ENCODE data around the gene FBL.
A peak's percentile ranks its signal among the peaks of the same experiment; 100 is the strongest.
"Not testable (repeated sequence)": the region's sequence is repeated elsewhere in the genome, so short reads cannot be mapped to it uniquely, and the experiment has no call there.

FBL gene

GRCh38 chr19:39845933-39846677 is at the start of gene FBL:
FBL (minus strand) TSS chr19:39846379; CDS start chr19:39846300, 79 bp downstream.
- peak in 55 of 56 donors; percentile 53 to 97 (median 91) for DNase-seq

- not testable (repeated sequence) for DNase-seq
These were observed 48.9 kb upstream of the FBL start for GRCh38 chr19:39895096-39895495.

DNA sequence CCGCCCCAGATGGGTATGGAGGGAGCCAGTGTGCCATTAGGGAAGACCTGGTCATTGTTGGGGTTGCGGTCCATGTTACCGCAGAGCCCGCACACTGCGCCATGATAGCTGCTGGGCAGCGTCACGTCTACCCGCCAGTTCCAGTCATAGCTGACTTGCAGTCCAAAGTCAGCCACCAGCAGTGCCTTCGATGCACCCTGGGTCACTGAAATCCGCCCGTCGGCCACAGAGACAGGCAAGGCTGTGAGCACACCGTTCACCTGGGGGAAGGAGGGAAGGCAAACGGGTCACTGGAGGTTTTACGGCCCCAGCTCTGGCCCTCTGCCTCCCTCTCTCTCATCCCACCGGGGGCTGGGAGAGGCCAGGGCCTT is 48.0 kb upstream of the FBL start:
- DNase-seq: not testable (repeated sequence)

DNA sequence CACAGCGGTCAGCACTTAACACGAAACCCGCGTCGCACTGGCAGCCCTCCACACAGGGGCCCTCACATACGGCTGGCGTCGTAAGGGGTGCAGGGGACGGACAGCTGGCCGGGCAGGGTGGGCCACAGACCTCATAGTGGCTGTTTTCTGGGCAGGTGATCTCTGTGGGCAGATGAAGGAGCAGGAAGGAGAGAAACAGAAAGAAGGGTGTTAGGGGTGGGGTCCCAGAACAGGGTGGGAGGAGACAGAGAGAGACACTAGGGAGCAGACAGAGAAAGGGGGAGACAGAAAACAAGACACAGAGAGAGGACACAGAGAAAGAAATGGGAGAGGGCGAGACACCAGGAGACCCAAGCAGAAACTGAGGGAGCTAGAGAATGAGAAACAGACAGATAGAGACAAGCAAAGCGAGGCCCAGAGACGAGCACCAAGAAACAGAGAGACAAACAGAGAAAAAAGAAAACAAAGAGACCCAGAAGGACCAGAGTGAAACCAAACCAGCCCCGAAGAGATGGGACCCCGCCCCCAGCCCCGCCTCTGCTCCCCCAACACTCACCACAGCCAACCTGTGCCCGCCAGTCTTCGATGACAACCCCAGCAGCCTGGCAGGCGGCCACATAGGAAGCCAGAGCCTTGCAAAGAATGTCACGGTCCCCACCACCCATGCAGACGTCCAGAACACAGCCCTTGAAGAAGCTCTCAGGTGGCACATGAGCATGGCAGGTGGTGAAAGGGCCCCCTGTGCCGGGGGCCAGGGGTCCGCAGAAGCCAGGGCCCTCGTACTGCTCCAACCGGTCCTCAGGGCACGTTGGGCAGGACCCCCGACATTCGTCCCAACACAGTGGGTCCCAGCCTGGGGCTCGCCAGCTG is 47.4 kb upstream of the FBL start:
- not testable (repeated sequence) for DNase-seq

DNA sequence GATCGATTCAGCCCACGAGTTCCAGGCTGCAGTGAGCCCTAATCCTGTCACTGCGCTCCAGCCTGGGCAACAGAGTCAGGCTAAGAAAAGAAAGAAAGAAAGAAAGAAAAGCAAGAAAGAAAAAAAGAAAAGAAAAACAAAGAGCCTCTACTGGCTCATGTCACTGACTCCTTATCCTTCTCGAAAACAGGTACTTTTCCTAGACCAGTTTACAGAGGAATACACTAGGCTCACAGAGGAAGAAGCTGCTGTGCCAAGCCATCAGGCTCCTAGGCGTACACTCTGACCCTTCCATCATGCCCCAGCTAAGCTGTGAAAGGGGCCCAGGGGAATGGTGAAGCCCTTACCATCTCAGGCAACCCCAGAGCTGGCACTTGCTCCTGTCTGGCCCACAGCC is 46.3 kb upstream of the FBL start:
- not testable (repeated sequence) for DNase-seq

DNA sequence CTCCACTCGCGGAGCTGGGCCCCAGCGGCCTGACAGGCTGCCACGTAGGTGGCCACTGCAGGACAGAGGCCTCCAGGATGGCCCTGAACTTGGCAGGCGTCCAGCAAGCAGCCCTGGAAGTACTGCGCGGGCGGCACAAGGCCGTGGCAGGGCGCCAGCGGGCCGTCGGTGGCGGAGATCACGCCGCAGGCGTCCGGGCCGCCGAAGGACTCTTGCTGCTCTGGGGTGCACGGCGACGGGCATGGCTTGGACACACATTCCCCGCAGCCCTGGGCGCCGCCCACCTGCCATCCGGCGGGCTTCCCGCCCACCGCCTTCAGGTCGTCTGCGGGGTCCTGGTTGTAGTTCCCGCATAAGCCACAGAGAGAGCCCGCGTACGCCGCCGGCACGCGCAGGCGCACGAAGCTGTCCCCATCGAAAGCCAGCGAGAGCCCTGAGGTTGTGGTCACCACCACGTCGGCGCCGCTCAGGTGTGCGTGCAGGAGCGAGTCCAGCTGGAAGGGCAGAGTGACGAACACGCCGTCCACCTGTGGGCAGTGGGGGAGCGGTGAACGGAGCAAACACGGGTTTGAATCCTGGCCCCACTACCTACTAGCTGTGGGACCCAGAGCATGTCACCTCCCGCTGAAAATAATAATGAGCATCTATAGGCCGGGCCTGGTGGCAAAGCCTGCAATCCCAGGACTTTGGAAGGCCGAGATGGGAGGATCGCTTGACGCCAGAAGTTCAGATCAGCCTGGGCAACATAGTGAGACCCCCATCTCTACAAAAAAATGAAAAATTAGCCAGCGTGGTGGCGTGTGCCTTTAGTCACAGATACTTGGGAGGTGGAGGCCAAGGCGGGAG is 45.7 kb upstream of the FBL start:
- DNase-seq: not testable (repeated sequence)

DNA sequence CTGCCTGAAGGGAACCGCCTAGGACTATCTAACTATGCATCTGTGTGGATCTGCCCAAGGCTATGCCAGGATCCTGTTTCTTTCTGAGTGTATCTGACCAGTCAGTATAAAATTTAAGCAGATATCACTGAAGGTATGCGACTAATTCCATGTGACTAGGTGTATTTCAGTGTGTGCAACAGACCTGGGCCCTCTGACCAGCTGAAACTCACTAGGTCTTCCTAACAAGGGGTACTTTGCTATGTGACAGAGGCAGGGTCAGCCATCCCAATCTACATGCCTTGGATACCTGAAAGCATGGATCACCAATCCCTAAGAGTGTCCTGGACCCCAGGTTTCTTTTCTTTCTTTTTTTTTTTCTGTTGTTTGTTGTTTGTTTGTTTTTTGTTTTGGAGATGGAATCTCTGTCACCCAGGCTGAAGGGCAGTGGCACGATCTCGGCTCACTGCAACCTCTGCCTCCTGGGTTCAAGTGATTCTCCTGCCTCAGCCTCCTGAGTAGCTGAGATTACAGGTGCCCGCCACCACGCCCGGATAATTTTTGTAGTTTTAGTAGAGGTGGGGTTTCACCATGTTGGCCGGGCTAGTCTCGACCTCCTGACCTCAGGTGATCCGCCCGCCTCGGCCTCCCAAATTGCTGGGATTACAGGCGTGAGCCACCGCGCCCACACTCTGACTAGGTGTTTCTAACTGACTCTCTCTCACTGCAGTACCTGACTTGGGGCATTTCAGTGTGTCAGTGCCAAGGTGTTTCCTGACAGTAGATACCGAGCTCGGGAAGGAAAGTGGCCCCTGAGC is 44.8 kb upstream of the FBL start:
- no peak for DNase-seq

GRCh38 chr19:39889872-39890754 is 43.9 kb upstream of the FBL start:
- DNase-seq: not testable (repeated sequence)

GRCh38 chr19:39887456-39887951 is 41.3 kb upstream of the FBL start:
- not testable (repeated sequence) for DNase-seq

GRCh38 chr19:39885821-39886554 is 39.8 kb upstream of the FBL start:
- not testable (repeated sequence) for DNase-seq

DNA sequence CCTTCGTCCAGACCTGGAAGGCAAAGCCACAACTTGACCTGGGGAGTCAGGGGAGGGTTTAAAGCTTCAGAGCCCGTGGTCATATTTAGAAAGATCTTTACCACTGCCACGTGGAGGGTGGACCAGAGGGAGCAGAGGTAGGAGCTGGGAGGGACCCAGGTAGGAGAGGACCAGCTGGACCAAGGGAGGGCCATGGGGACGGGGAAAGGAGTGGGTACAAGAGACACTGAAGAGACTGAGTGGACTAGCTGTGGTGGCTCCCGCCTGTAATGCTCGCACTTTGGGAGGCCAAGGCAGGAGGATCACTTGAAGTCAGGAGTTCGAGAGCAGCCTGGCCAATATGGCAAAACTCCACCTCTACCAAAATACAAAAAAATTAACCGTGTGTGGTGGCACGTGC is 38.5 kb upstream of the FBL start:
- DNase-seq: not testable (repeated sequence)

- not testable (repeated sequence) for DNase-seq
These were observed 36.5 kb upstream of the FBL start for GRCh38 chr19:39882645-39883044.

DNA sequence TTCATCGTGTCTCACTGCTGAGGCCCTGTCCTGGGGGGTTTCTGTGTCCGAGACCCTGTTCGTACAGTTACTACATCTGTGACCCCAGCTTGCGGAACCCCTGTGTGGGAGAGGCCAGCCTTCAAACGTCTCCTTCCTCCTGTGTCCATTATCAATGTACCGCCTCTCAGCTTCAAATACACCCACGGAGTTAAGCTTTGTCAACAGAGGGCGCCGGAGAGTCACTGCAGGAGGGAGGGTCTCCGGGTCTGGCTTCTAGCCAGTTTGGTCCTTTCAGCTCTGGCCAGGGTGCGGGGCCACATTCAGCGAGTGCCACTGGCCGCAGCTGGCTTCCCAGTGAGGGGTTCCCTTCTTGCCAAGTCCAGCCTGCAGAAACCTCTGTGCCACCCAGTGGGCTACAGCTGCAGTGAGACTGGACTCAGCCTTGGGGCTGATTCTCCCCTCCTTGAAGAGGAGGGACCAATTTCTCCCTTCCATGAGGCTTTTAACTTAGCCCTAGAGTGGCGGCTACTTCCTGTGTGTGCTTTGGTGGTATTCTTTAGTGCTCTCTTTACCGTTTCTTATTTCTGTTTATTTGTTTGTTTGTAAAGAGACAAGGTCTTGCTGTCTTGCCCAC is 35.4 kb upstream of the FBL start:
- not testable (repeated sequence) for DNase-seq

- DNase-seq: not testable (repeated sequence)
These were observed 34.1 kb upstream of the FBL start for GRCh38 chr19:39880241-39880640.

DNA sequence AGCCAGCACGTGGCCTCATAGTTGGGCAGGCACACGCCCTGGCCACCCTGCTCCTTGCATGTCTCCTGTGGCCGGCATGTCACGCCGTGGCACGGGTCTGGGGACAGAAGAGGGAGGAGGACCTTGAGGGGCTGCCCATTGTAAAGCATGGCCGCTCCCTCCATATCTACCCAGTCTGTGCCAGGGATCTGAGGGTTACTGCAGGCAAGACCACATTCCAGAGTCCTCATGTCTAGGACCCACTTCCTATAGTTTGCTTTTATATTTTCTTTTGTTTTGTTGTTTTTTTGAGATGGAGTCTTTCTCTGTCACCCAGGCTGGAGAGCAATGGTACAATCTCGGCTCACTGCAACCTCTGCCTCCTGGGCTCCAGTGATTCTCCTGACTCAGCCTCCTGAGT is 33.6 kb upstream of the FBL start:
- DNase-seq: not testable (repeated sequence)

DNA sequence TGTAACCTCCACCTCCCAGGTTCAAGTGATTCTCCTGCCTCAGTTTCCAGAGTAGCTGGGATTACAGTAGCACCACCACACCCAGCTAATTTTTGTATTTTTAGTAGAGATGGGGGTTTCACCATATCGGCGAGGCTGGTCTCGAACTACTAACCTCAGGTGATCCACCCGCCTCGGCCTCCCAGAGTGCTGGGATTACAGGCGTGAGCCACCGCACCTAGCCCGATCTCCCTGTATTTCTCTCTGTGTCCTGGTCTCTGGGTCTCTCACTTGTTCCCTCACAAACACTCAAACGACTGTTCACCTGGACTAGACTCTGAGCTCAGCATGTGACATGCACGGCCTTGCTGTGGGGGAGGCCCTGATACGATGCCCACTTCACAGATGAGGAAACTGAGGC is 32.7 kb upstream of the FBL start:
- not testable (repeated sequence) for DNase-seq

GRCh38 chr19:39878398-39878797 is 32.2 kb upstream of the FBL start:
- no peak for DNase-seq

GRCh38 chr19:39877982-39878381 is 31.8 kb upstream of the FBL start:
- DNase-seq: not testable (repeated sequence)

Data from nucleus accumbens (tissue), 56 donors.